Activated naive CD4-positive, alpha-beta T cell treated with anti-CD3 and anti-CD28 coated beads, Interleukin-2, amount 10 ng/mL, durations not matched to agents 5 hours and 36 hours (primary cell): Measurements from ENCODE around the gene FIZ1. TPM values are rescaled to one million over a fixed set of nuclear protein-coding genes. Genes with fewer than 3 reads are reported as not detected.

Source experiments
- total RNA-seq, 2 experiments: library from RNA; stranded (reverse); gene quantifications; one replicate each; pipeline ENCODE4 v1.2.3, GENCODE V29; 2021

Gene FIZ1, protein sequence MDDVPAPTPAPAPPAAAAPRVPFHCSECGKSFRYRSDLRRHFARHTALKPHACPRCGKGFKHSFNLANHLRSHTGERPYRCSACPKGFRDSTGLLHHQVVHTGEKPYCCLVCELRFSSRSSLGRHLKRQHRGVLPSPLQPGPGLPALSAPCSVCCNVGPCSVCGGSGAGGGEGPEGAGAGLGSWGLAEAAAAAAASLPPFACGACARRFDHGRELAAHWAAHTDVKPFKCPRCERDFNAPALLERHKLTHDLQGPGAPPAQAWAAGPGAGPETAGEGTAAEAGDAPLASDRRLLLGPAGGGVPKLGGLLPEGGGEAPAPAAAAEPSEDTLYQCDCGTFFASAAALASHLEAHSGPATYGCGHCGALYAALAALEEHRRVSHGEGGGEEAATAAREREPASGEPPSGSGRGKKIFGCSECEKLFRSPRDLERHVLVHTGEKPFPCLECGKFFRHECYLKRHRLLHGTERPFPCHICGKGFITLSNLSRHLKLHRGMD
- total RNA-seq: 10 to 100 TPM; 14.7 to 16.3 TPM

DNA sequence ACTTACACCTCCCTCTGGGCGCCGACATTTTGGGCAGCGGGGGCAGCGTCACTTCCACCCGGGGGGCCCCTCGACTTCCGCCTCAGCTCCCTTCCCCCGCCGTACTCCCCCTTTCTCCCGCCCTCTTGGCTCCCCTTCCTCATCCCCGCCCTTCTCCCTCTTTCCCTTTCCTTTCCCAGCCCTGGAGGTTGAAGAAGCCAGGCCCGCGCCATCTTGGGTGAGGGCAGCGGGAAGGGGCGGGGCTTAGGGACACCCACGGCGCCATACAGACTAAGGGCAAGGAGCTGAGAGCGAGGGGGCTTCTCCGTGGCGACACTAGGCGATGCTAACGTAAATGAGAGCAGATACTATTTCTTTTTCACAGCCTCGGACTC is at the start of gene FIZ1:
Gene FIZ1, minus strand, starts transcription at position 50 of the 374 bp plus-strand sequence. CDS start 1,652 bp downstream, outside the sequence.

GRCh38 chr19:55647732-55648584 is 48.6 kb upstream of the FIZ1 start, which contains the start of gene CCDC106:
Gene CCDC106 (plus strand): TSS chr19:55648212. CDS start chr19:55649047, 835 bp downstream.

GRCh38 chr19:55643003-55643886 is 43.9 kb upstream of the FIZ1 start, which contains the start of gene ZNF581:
Gene ZNF581 (plus strand): TSS chr19:55643649. CDS start chr19:55644572, 923 bp downstream.

DNA sequence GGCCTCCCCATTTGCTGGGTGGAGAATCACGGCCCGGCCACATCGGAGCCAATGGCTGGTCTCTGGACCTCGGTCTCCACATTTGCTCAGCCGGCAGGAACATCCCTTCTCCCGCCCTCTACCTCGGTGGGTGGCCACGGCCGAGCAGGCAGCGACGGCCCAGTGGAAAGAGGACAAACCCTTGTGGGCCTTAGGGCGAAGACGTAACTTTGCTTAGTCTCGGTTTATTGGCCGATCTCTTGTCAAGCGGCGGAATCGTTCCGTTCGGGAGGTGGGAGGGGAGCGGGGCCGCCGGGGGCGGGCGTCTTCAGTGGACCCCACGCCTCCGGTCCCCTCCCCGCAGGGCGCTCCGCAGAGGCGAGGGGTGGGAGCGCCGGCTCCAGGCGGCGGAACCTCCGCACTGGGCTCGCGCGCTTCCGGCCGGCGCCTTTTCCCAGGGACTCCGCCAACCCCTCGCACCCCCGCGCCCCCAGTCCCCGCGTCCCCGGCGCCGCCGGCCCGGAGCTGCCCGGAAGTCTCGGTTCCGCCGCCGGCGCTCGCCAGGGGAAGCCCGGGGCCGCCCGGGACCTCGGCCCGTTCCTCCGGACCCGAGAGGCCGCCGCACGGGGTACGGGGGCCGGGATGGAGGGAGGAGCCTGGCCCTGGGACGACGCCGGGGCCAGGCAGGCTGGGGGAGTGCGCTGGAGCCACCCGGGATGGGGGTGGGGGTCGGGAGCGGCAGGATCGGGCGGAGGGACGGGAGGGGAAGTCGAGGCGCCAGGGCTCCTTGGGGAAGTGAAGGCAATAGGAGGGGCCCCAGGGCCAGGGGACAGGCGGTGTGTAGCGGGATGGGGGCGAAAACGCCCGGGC is 41.5 kb upstream of the FIZ1 start, which contains the start of gene ZNF580:
Gene ZNF580, plus strand, starts transcription at position 426 of the 849 bp plus-strand sequence. CDS start 1,507 bp downstream, outside the sequence.

GRCh38 chr19:55624109-55625003 is 25.0 kb upstream of the FIZ1 start, which contains the start of gene ZNF784:
Gene ZNF784 (minus strand): TSS chr19:55624566. CDS start chr19:55624561, 5 bp downstream.

GRCh38 chr19:55605637-55606470 is 6.5 kb upstream of the FIZ1 start, which contains the start of gene ZNF865:
Gene ZNF865 (plus strand): TSS chr19:55605647. CDS start chr19:55613619, 7,972 bp downstream.

DNA sequence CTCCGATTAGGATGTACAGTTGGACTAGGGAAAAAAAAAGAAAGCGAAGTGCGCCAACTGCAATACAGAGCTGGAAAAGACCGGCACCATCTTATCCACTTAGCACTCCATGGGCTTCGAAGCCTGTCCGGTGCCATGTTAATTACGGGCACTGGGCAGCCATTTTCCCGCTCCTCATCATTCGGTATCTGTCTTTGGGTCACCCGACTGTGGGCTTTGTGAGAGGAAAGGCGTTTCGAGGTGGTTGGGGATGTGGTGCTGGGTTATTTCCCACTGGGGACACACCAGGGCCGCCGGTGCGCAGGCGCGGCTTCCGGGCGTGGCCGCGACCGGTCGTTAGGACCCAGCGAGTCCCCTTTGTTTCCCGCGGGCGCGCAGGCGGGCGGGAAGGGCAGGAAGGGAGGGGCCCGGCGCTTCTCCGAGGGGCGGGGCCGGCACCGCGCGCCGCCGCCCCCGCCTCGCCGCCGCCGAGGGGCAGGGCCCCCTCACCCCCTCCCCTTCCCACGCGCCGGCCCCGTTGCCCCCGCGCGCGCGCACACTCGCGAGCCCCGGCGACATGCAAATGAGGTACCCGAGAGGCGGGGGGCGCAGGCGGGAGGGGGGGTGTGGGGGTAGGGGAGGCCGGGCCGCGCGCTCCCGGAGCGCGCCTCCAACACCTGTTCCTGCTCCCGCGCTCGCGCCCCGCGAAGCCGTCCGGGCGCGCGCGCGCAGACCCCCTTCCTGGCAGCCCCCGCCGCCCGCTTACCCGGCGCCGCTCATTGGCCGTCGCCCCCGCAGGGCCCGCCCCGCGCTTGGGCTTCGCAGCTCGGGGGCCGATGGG is 735 bp upstream of the FIZ1 start, which contains the start of gene ZNF524:
Gene ZNF524, plus strand, starts transcription at position 447 of the 820 bp plus-strand sequence. CDS start 1,825 bp downstream, outside the sequence.

DNA sequence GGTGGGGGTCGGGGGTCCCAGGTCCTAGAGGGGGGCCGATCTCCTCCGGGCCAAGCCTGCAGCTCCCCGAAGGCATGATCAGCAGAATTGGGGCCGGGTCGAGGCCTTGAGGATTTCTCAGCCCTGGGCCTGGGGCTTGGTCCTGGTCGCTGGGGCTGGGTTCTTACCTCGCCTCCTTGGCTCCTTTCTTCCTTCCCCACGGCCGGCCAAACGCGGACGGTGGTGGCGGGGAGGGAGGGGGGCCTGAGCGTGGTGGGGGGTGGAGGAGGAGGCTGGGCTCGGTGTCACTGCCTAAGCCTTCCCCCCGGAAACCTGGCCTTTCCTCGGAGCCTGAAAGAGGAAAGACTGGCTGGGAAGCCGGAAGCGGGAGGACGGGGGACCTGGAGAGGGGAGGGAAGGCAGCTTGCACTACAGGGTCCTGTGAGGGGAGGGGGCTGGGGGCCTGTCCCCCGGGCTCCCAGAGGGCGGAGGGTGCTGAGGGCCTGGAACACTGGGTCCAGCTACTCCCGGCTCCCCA is 18.6 kb downstream of the FIZ1 start, which contains the start of gene ZNF579:
Gene ZNF579, minus strand, starts transcription at position 221 of the 517 bp plus-strand sequence. CDS start 1,209 bp downstream, outside the sequence.

DNA sequence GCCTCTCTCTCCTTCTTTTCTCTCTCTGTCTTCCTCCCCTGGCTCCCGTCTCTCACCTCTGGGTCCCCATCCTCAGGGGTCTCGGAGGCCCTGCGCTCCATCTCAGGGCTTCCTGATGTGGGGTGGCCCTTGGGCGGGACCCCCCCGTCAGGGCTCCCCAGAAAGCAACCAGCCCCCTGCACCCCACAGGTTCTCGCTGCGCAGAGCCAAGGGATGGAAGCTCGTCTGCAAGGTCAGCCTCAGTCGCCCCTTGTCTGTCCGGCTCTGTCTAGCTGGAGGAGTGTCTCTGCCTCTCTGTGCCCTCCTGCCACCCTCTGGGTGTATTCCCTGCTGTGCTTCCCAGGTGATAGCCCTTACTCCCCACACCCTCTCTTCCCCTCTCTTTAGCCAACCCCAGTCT is 53.9 kb downstream of the FIZ1 start, which contains the start of gene SBK3:
Gene SBK3, minus strand, starts transcription at position 101 of the 400 bp plus-strand sequence. Its CDS starts 0 bp downstream, at position 101.

Other genes with a start within 250 kb of the FIZ1 start
- gene COX6B2, start 244.8 kb downstream of the FIZ1 start, total RNA-seq: under 1 TPM in 1 of 2 experiments, not detected in 1; 0.14 TPM
- not detected for gene GARIN5B, start 236.3 kb downstream of the FIZ1 start, total RNA-seq
- under 1 TPM; 0.15 to 0.29 TPM for gene IL11, start 229.1 kb downstream of the FIZ1 start, total RNA-seq
- not detected for gene TMEM190, start 222.7 kb downstream of the FIZ1 start, total RNA-seq
- gene TMEM238, start 215.2 kb downstream of the FIZ1 start, total RNA-seq: 10 to 100 TPM; 28.2 to 31.1 TPM
- gene RPL28, start 213.6 kb downstream of the FIZ1 start, total RNA-seq: 1,000 to 10,000 TPM; 3,962 to 3,998 TPM
- gene UBE2S, start 191.7 kb downstream of the FIZ1 start, total RNA-seq: 100 to 1,000 TPM; 146 to 148 TPM
- not detected for gene SHISA7, start 156.2 kb downstream of the FIZ1 start, total RNA-seq
- gene ISOC2, start 137.9 kb downstream of the FIZ1 start, total RNA-seq: 10 to 100 TPM; 15.7 to 16.6 TPM
- not detected for gene C19orf85, start 134.8 kb downstream of the FIZ1 start, total RNA-seq
- gene ZNF628, start 122.9 kb downstream of the FIZ1 start, total RNA-seq: 10 to 100 TPM in 1 of 2 experiments, 1 to 10 TPM in 1; 8.2 to 11.3 TPM
- gene NAT14, start 114.3 kb downstream of the FIZ1 start, total RNA-seq: 1 to 10 TPM; 8.7 to 8.8 TPM
- under 1 TPM; 0.12 to 0.53 TPM for gene SSC5D, start 111.1 kb downstream of the FIZ1 start, total RNA-seq
- not detected for gene SBK2, start 62.4 kb downstream of the FIZ1 start, total RNA-seq
- gene SBK3, start 54.0 kb downstream of the FIZ1 start, total RNA-seq: not detected
- gene ZNF579, start 18.7 kb downstream of the FIZ1 start, total RNA-seq: 1 to 10 TPM; 6.4 to 7.8 TPM
- 10 to 100 TPM; 33.7 to 35.0 TPM for gene ZNF524, start 771 bp upstream of the FIZ1 start, total RNA-seq
- gene ZNF865, start 6.1 kb upstream of the FIZ1 start, total RNA-seq: 10 to 100 TPM; 16.1 to 16.2 TPM
- gene ZNF784, start 25.0 kb upstream of the FIZ1 start, total RNA-seq: 1 to 10 TPM; 7.2 to 8.1 TPM
- gene ZNF580, start 41.5 kb upstream of the FIZ1 start, total RNA-seq: 10 to 100 TPM; 41.8 to 50.6 TPM
- gene ZNF581, start 44.1 kb upstream of the FIZ1 start, total RNA-seq: 10 to 100 TPM; 39.1 to 39.3 TPM
- gene CCDC106, start 48.7 kb upstream of the FIZ1 start, total RNA-seq: 1 to 10 TPM; 8.8 to 8.9 TPM
- gene U2AF2, start 55.5 kb upstream of the FIZ1 start, total RNA-seq: 100 to 1,000 TPM; 221 to 225 TPM
- gene EPN1, start 75.7 kb upstream of the FIZ1 start, total RNA-seq: 10 to 100 TPM; 55.7 to 56.8 TPM
- gene NLRP9, start 138.9 kb upstream of the FIZ1 start, total RNA-seq: not detected
- not detected for gene RFPL4A, start 159.6 kb upstream of the FIZ1 start, total RNA-seq
- gene RFPL4AL1, start 169.6 kb upstream of the FIZ1 start, total RNA-seq: not detected
- gene NLRP11, start 232.5 kb upstream of the FIZ1 start, total RNA-seq: not detected
- not detected for gene NLRP4, start 237.0 kb upstream of the FIZ1 start, total RNA-seq